Keratinocyte (primary cell): ENCODE results near the gene UCMA.

Experiments used
- EZH2 ChIP-seq: IDR thresholded peaks from one replicate; pipeline ENCODE4 v1.6.1; 2012; ENCODE audit warnings: inconsistent platforms, mild to moderate bottlenecking, low read length, moderate library complexity
- TF ChIP-seq, protein P1 (sequence below), 3 experiments: IDR thresholded peaks in 1 of 3; conservative IDR thresholded peaks in 1 of 3; optimal IDR thresholded peaks in 1 of 3; 2 replicates in 2 of 3; 3 replicates in 1 of 3; pipeline versions ENCODE3 to v1.5.1; 2011; ENCODE audit warnings: low read length in 3 of 3, mild to moderate bottlenecking in 3 of 3, moderate library complexity in 2 of 3, control low read depth in 1 of 3, inconsistent platforms in 1 of 3; ENCODE audit not compliant: insufficient read depth in 2 of 3; ENCODE audit errors: extremely low read depth in 1 of 3

DNA sequence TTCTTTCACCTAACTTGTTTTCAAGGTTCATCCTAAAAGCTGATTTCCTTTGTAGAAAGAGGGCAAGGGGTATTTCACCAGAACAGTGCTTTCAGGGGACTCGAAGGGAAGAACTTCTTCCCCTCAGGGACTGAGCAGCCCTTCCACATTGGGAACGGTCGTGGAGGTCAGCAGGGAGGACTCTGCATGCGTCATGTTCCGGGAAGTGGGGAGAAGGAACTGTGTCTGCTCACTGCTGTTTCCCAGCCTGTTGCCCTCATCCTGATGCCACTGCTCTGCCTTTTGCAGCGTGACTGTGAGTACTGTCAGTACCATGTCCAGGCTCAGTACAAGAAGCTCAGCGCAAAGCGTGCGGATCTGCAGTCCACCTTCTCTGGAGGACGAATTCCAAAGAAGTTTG is 45.6 kb downstream of the UCMA start:
- TF ChIP-seq, protein P1, sequence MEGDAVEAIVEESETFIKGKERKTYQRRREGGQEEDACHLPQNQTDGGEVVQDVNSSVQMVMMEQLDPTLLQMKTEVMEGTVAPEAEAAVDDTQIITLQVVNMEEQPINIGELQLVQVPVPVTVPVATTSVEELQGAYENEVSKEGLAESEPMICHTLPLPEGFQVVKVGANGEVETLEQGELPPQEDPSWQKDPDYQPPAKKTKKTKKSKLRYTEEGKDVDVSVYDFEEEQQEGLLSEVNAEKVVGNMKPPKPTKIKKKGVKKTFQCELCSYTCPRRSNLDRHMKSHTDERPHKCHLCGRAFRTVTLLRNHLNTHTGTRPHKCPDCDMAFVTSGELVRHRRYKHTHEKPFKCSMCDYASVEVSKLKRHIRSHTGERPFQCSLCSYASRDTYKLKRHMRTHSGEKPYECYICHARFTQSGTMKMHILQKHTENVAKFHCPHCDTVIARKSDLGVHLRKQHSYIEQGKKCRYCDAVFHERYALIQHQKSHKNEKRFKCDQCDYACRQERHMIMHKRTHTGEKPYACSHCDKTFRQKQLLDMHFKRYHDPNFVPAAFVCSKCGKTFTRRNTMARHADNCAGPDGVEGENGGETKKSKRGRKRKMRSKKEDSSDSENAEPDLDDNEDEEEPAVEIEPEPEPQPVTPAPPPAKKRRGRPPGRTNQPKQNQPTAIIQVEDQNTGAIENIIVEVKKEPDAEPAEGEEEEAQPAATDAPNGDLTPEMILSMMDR (optimal IDR thresholded peaks at IDR 0.05 in 1 of 3, IDR thresholded peaks at IDR 0.05 in 1 of 3, conservative IDR thresholded peaks at IDR 0.05 in 1 of 3; ENCODE audit: extremely low read depth in 1 of 3, insufficient read depth in 2 of 3, low read length in 3 of 3), result no peak
- no peak for TF ChIP-seq EZH2
